ENCODE results near the gene TEAD4.
A peak's percentile ranks its signal among the peaks of the same experiment; 100 is the strongest.

Gene TEAD4

DNA sequence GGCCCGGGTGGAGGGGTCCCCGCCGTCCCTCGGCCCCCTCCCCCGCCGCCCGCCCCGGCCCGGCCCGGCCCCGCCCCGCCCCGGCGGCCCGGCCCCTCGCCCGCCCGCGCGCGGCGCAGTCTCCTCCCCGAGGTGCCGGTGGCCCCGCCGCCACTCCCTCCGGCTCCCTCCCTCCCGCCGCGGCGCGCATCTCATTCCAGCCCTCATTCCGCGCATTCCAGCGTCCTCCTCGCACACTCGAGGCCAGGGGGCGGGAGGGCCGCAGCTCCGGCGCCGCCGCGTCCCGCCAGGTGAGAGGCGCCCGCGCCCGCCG lies at the start of gene TEAD4:
TEAD4 (plus strand) TSS at position 206 of the 313 bp plus-strand sequence.
- DNase-seq = peak; percentile 81

GRCh38 chr12:2912216-2912575 lies 47.0 kb upstream of the TEAD4 start:
- no peak for DNase-seq

- no peak for DNase-seq
Observed at GRCh38 chr12:2919249-2919648, 39.9 kb upstream of the TEAD4 start.

DNA sequence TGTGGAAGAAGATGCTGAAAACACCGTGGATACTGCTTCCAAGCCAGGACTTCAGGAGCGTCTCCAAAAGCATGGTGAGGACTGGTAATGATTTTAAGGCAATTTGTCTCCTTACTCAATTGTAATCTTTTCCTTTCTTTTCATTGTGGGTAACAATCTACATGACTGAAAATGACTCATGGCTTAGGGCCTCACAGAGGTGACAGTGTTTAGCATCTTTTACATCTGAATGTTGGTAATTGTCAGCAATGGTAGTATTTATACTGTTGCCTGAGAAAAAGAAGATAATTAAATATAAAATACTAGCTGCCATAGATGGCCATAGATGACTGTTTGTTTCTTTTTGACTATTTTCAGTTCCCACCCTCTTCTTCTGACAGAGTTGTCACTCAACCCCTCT lies 36.9 kb upstream of the TEAD4 start:
- no peak for DNase-seq

GRCh38 chr12:2923057-2923456 lies 36.1 kb upstream of the TEAD4 start:
- DNase-seq = no peak

- no peak for DNase-seq
Observed at GRCh38 chr12:2924019-2924418, 35.2 kb upstream of the TEAD4 start.

DNA sequence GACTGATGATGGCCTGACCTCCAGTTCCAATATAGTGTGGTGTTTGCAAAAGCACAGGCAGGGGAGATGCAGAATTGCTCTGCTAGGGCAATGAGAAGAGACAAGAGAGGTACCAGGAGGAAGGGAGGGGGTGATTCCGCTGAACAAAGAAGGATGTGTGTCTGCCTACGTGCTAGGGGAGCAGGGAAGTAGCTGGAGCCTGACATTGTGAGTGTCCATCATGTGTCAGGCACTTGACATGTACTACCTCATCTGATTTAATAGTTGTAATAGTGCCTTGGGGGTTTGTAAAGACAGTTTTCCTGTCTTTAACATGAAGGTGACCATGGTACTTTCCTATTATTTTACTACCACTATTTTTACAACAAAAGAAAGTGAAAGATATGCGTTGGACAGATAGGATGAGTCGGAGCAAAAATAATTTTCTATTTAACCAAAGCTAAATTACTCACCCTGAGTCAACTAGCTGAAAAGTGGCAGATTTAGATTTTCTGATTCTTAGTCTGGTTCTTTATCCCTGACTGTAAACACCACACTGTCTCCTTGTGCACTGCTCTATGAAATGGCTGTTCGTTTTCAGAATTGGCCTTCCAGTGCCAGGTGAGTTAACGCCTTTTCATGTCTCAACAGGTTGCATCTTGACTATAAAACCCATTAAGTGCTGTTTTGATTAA lies 33.7 kb upstream of the TEAD4 start:
- no peak for DNase-seq

GRCh38 chr12:2930865-2931264 lies 28.3 kb upstream of the TEAD4 start:
- DNase-seq = no peak

- DNase-seq = no peak
Observed at GRCh38 chr12:2933586-2933985, 25.6 kb upstream of the TEAD4 start.

DNA sequence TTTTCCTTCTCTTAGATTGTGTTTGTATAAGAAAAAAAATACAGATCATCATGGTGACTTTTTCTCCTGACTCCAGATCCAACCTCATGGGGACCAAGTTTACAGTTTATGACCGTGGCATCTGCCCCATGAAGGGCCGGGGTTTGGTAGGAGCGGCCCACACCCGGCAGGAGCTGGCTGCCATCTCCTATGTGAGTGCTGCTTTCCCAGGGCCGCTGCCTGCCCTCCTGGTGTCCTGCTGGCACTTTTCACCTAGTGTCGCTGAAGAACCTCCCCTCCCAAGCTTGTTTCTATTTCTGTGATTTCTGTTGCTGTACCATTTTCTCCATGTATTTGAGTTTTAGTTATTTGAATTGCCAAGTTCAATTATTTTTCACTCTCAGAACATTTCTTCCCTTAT lies 24.8 kb upstream of the TEAD4 start:
- DNase-seq = no peak

DNA sequence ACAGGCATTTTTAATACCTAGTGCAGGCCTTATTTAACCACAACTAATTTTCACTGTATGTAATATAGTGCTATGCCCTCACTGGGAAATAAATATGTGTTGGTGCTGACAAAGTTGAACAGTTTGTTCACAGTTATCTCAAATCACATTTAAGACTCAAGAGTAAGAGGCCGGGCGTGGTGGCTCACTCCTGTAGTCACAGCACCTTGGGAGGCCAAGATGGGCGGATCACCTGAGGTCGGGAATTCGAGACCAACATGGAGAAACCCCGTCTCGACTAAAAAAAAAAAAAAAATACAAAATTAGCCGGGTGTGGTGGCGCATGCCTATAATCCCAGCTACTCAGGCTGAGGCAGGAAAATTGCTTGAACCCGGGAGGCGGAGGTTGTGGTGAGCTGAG lies 22.9 kb upstream of the TEAD4 start:
- no peak for DNase-seq

GRCh38 chr12:2937500-2937899 lies 21.7 kb upstream of the TEAD4 start:
- no peak for DNase-seq

DNA sequence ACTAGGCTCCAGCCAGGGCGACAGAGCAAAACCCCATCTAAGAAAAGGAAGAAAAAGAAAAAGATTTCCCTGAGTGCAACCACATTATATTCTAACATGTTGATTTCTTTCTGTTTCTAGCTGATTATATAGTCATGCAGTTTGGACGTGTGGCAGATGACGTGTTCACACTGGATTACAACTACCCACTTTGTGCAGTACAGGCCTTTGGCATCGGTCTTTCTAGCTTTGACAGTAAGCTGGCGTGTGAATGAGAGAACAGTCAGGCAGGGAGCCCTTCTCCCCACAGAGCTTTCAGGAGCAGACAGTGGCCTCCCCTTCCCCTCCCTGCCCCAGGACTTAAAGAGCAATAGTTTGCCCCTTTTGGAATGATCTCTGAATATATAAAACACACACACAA lies 20.0 kb upstream of the TEAD4 start:
- DNase-seq = no peak

GRCh38 chr12:2940564-2940963 lies 18.6 kb upstream of the TEAD4 start:
- peak; percentile 31 for DNase-seq

GRCh38 chr12:2941524-2941923 lies 17.7 kb upstream of the TEAD4 start:
- no peak for DNase-seq

DNA sequence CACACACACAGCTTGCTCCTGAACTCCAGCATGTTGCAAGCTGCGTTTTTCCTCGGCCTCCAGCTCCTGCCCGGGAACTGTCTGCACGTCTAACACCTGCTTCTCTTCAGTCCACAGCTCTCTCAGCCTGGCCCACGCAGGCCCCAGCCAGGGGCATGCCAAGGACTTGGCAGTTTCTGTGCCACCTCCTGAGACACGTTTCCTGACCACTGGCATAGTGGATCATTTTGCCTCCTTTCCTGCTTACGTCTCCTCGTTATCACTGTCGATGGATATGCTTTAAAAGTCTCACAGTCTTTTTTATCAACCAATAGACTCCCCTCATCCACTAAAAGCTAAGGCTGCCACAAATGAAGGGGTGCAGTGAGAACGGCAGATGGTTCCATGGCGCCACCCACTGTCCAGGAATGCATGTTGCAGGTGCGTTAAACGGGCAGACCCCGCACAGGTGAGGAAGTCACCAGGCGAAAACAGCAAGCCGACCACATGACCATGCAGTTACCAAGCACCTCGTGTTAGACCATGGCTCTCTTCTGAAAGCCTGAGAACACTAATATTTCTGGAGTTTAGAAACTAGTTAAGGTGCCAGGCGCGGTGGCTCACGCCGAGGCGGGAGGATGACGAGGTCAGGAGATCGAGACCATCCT lies 14.7 kb upstream of the TEAD4 start:
- no peak for DNase-seq

DNA sequence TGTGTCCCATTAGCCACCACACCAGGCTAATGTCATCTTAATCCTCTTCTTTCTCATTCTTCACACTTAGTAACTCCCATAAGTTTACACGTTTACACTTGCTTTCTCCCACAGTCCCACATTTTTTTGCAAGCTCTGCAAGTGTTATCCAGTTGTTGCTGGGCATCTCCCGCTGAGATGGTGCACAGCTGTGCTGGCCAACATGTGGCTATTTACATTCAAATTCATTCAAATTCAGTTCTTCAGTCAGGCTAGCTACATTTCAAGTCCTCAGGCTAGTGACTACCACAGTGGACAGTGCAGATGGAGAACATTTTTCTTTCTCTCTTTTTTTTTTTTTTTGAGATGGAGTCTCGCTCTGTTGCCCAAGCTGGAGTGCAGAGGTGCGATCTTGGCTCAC lies 9.8 kb upstream of the TEAD4 start:
- no peak for DNase-seq

- DNase-seq = no peak
Observed at GRCh38 chr12:2955888-2956287, 3.3 kb upstream of the TEAD4 start.

GRCh38 chr12:2957816-2958431 lies 1.3 kb upstream of the TEAD4 start:
- DNase-seq = no peak

- DNase-seq = peak; percentile 71
Observed at GRCh38 chr12:2958432-2959191, 585 bp upstream of the TEAD4 start.

- peak; percentile 66 for DNase-seq
Observed at GRCh38 chr12:2959505-2960389, 550 bp downstream of the TEAD4 start.

- DNase-seq = no peak
Observed at GRCh38 chr12:2960390-2960956, 1.3 kb downstream of the TEAD4 start.
